NCI-H2107 treated with DMSO at 0.1 percent for 48 hours (cell line): ENCODE results near the gene TRERF1.
"Not testable (repeated sequence)": the region's sequence is repeated elsewhere in the genome, so short reads cannot be mapped to it uniquely, and the experiment has no call there.

Experiments
- DNase-seq: peaks from one replicate; lab custom pipeline; 2025; ENCODE audit not compliant: unreplicated experiment; lab: John Stamatoyannopoulos, UW

Gene TRERF1, protein sequence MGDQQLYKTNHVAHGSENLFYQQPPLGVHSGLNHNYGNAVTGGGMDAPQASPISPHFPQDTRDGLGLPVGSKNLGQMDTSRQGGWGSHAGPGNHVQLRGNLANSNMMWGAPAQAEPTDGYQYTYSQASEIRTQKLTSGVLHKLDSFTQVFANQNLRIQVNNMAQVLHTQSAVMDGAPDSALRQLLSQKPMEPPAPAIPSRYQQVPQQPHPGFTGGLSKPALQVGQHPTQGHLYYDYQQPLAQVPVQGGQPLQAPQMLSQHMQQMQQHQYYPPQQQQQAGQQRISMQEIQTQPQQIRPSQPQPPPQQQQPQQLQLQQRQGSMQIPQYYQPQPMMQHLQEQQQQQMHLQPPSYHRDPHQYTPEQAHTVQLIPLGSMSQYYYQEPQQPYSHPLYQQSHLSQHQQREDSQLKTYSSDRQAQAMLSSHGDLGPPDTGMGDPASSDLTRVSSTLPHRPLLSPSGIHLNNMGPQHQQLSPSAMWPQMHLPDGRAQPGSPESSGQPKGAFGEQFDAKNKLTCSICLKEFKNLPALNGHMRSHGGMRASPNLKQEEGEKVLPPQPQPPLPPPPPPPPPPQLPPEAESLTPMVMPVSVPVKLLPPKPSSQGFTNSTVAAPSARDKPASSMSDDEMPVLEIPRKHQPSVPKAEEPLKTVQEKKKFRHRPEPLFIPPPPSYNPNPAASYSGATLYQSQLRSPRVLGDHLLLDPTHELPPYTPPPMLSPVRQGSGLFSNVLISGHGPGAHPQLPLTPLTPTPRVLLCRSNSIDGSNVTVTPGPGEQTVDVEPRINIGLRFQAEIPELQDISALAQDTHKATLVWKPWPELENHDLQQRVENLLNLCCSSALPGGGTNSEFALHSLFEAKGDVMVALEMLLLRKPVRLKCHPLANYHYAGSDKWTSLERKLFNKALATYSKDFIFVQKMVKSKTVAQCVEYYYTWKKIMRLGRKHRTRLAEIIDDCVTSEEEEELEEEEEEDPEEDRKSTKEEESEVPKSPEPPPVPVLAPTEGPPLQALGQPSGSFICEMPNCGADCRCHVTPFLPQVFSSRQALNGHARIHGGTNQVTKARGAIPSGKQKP (N-terminal part only)

DNA sequence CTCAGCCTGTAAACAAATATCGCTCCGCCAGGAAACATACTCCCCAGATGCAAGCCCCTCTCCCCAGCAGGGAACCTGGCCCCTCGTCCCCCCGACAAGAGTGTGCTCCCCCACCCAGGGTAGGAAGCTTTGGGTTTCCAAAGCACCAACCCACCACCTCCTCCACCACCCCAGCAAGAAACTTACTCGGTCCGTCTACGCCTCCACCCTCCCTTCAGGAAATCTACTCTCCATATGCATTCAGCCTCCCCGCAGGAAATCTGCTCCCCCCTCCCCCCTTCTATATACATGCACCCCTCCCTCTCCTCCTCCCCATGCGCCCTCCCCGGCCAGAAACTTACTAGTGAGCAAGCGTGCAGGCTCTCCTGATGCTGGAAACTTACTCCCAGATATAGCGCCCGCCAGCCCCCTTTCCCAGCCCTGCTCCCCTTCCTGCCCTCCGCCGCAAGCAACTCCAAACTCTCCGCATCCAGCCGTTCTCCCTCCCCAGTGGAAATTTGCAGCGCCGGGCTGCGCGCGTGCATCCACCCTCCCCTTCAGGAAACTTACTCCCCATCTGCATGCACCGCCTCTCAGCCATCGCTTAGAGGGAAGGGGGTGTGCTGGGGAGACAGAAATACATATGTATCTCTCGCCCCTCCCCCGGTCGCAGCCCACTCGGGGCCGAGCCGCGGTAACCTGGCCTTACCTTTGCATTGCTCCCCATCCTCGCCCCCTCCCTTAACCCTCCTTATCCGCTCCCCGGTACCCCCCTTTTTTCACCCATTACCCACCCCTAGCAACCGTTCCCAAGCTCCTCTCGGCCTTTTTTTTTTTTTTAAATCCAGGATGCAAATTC, at the start of gene TRERF1:
Gene TRERF1, minus strand, starts transcription at position 594 of the 838 bp plus-strand sequence. CDS start 182,336 bp downstream, outside the sequence.
- DNase-seq: peak; percentile 54

DNA sequence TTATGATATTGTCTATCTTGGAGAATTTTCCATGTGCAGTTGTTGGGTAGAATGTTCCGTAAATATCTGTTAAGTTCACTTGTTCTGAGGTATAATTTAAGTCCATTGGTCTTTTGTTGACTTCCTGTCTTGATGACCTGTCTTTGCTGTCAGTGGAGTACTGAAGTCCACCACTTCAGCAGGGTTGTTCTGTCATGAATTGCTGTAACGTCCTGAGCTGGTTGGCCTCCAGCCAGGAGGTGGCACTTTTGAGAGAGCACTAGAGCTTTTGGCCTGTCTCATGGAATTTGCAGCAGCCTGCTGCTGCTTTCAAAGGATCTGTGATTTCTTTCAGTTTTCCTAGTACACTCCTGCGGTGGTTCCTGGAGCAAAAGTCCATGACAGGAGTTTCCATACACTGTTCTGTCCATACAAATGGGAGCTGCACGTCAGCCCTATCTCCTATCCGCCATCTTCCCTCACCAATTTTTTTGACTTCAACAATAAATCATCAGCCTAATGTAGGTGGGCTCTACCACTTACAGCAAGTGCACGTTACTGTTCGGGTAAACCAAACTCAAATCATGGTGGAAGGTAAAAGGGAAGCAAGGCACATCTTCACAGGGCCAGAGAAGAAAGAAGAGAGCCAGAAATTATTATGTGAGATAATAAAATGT, 46.9 kb upstream of the TRERF1 start:
- no peak for DNase-seq

DNA sequence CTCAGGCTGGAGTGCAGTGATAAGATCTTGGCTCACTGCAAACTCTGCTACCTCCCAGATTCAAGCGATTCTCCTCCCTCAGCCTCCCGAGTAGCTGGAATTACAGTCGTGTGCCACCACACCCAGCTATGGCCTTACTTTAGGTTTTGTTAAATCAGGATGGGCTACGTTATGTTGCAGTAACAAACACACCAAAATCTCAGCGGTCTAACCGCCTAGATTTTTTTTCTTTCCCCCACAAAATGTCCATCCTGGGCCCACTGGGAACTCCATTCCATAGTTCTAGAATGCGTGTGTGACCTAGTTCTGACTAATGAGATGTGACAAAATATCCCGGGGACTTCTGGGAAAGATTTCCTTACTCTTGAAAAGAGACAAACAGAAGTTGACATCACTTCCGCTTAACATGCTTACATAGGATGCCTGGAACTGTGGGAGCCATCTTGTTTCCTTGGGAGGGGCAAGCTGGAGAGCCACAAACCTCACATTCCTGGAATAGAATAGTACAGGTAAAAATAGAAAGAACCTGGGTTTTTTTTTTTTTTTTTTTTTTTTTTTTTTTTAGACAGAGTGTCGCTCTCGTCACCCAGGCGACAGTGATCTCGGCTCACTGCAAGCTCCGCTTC, 42.3 kb upstream of the TRERF1 start:
- DNase-seq: no peak

DNA sequence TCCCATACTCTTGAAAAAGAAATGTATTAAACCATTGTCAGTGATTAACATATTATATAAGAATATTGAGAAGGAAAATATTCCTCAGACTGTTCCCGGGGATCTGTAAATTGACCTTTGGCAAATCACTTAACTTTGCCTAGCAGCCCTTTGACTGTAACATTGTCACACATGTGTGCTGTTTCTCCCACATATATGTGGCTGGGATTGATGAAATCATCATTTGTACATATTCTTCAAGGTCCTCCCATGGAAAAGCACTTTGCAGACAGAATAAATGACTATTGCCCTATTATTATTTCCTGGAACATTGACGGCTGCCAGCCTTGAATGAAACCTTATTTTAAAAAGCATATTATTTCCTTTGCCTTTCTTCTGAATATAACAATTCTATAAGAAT, 36.4 kb upstream of the TRERF1 start:
- DNase-seq: no peak

DNA sequence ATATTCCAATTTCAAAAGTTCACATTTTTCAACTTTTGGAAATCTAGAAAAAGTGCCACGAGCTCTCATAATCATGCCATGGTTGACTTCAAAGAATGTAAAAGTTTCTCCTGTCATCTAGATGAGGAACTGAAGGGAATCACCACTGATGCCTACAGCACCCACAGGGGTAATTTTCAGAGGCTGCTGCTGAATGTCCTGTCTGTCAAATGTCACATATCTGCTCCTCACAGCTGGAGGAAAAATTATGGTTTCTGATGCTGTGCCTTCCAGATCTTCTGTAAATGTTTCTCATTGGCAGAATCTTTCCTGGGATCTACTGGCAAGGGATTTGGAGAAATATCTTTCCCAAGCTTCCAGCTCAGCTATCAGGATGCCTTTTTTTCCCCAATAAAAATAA, 32.5 kb upstream of the TRERF1 start:
- no peak for DNase-seq

DNA sequence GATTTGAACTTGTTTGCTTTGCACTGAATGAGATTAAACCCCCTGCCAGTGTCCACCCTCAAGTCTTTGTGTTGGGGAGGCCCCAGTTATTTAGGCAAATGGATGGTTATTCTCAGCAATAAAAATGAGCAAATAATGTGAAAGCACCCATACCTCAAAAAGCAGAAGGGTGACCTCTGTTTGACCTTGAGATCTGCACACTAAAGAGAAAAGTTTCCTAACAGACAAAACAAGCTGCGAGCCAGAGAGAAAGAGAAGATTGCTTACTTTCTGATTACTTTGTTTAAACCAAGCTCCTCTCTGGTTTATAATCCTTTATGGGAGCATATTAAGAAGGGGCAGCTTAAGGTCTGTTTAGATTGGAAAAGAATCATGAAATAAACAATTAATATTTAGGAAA, 30.4 kb upstream of the TRERF1 start:
- DNase-seq: no peak

DNA sequence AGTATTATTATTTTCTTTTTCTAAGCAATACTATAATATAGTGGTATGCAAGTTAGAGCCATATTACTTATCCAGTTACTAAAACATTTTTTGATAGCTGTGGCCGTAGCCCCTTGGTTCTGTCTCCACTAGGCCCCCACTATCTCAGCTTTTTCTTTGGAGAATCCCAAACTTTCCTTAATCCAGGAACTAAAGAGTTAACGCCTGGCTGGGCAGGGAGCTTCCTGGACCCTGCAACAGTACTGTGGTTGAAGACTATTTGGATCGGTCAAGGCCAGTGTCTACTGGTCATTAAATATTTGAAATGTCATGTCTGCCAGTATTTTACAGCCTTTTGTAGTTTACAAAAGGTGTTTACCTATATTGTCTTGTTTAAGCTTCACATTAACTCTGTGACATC, 20.0 kb upstream of the TRERF1 start:
- DNase-seq: no peak

DNA sequence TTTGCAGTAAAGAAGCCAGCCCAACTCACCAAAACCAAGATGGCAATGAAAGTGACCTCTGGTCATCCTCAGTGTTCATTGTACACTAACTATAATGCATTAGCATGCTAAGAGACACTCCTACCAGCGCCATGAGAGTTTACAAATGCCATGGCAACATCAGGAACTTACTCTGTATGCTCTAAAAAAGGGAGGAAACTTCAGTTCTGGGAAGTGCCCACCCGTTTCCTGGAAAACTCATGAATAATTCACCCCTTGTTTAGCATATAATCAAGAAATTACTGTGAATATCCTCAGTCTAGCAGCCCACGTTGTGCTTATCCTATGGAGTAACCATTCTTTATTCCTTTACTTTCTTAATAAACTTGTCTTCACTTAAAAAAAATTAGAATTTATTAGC, 19.4 kb upstream of the TRERF1 start:
- no peak for DNase-seq

DNA sequence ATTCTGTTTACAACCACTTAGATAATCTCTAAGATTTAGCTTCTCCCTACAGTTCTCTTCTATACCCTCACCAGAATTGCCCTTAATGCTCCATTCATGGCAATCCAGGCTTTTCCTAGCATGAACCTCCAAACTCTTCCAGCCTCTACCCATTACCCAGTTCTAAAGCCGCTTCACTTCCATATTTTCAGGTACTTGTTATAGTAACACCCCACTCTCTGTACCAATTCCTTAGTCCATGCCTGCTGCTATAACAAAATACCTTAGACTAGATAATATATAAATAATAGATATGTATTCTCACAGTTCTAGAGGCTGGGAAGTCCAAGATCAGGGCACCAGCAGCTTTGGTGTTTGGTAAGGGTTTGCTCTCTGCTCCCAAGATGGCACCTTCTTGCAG, 16.5 kb upstream of the TRERF1 start:
- DNase-seq: no peak

DNA sequence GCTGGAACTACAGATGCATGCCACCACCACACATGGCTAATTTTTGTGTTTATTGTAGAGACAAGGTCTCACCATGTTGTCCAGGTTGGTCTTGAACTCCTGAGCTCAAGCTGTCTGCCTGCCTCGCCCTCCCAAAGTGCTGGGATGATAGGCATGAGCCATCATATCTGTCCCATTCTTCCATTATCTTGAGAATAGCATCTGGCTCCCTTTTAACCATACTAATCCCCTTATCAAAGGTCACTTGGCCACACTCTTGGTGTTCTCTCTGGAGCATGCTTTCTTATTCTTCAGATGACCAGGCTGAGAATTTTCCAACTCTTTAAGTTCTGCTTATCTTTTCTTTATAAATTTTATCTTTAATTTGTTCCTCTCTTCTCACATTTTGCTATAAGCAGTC, 15.9 kb upstream of the TRERF1 start:
- DNase-seq: no peak

DNA sequence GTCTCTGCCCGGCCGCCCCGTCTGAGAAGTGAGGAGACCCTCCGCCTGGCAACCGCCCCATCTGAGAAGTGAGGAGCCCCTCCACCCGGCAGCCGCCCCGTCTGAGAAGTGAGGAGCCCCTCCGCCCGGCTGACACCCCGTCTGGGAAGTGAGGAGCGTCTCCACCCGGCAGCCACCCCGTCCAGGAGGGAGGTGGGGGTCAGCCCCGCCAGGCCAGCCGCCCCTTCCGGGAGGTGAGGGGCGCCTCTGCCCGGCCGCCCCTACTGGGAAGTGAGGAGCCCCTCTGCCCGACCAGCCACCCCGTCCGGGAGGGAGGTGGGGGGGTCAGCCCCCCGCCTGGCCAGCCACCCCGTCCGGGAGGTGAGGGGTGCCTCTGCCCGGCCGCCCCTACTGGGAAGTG, 14.7 kb upstream of the TRERF1 start:
- not testable (repeated sequence) for DNase-seq

DNA sequence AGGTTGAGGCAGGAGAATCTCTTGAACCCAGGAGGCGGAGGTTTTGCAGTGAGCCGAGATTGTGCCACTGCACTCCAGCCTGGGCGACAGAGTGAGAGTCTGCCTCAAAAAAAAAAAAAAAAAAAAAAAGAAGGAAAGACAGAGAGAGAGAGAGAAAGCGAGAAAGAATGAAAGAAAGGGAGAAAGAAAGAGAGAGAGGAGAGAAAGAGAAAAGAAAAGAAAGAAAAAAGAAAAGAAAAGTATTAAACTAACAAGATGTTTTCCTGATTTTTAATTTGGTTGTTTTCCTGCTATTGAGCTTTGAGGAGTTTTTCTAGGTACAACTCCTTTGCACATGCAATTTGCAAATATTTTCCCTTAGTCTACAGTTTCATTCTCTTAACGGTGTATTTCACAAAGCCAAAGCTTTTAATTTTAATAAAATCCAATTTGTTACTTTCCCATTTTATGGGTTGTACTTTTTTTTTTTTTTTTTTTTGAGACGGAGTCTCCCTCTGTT, 10.8 kb upstream of the TRERF1 start:
- no peak for DNase-seq

DNA sequence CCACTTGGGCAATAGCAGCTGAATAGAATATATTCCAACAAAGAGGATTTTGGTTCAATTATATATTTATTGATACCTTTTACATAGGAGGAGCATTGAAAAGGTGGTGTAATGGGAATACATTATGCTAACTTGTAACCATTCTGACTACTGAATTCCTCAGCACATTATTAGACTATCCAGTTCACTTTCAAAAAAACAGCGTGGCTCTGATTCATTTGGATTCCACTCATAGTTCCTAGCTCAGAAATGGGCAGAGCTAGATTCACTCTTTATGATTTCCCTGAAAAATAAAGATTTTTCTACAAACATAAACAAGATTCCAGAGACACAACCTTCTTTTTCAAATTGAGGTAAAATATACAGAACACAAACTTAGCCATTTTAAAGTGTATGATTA, 9.2 kb upstream of the TRERF1 start:
- no peak for DNase-seq

DNA sequence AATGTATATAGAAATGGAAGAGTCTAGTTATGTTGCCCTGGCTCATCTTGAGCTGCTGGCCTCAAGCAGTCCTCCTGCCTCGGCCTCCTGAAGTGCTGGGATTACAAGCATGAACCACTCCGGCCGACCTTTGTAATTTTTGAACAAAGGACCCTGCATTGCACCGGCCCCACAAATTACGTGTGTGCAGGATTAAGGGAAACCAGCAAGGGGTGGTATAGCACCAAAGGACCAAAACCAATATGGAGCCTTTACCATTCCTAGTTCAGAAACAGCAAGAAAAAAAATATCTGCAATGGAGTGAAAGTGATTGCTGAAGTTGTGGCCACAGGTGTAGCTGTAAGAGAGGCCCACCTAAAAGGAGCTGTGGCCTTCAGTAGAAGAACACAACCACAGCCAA, 8.2 kb upstream of the TRERF1 start:
- no peak for DNase-seq

DNA sequence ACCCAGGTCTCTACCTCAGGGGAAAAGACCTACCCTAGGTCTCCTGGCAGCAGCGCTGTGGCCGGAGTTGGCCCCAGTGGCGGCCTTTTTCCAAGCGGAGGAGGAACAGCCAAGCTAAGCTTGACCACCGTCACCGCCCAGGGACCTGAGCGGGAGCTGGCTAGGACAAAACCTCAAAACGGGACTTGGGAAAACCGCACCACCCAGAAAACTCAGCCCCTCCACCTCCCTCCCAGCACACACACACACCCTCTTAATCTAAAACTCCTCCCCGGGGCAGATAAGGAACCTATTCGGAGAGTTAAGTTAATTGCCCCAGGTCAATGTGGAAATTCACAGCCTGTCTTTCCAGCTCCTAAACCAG, 2.7 kb upstream of the TRERF1 start:
- no peak for DNase-seq

DNA sequence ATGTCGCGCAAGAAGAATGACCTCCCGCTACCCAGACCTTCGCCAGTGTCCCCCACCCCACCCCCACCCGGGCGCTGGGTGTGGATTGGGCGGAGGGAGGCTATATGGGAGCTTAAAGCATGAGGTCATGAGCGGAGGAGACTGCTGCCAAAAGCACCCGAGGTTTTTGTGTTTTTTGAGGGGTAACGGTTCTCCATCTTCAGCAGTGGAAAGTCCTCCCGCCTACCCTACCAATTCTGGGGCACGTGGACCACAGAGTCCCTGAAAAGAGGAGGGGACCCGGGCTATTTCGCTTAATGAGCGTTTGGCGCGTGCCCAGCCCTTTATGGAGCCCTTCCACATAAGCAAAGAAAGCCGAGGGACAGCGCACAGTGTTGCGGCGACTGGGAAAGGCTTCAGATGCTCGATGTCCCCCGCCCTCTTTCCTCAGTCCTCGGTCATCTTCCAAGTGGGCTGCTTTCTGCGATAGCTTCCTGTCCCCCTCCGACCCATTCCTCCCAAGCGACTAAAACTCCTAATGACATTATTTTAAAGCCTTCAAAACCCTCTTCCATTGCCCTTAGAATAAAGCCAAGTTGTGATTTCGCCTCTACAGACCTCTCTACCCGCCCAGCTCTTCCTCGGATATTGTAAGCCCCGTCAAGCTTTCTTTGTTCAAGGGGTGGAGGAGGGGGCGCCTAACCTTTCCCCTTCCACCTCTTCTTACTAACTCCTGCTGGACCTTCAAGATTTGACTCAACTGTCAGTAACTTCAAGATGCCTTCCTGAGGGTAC, 2.1 kb upstream of the TRERF1 start:
- DNase-seq: no peak

DNA sequence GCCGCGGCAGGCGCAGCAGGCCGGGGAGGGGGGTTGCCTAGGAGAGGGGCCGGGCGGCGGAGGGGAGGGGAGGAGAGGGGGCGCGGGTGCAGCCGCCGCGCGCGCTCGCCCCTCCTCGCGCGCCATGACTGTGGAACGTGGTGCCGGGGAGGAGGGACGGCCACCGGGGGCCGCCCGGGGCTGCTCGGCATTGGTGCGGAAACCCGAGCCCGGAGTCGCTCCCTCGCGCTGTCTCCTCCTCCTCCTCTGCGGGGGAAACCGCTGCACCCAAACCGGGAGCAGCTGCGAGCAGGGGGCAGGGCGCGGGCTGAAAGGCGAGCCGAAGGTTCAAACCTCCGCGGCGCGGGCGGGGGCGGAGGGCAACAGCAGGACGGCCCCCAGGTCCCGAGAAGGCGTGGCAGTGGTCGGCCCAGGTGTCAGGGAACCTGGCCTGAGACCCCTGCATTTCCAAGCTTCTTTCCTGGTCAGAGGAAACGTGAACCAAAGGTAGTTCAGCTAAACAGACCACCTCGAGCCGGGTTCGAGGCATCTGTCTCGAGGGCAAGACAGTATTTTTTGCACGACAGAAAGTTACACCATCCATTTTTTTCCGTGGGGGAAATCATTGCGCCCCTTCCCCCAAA, 1.4 kb upstream of the TRERF1 start:
- DNase-seq: peak; percentile 64

DNA sequence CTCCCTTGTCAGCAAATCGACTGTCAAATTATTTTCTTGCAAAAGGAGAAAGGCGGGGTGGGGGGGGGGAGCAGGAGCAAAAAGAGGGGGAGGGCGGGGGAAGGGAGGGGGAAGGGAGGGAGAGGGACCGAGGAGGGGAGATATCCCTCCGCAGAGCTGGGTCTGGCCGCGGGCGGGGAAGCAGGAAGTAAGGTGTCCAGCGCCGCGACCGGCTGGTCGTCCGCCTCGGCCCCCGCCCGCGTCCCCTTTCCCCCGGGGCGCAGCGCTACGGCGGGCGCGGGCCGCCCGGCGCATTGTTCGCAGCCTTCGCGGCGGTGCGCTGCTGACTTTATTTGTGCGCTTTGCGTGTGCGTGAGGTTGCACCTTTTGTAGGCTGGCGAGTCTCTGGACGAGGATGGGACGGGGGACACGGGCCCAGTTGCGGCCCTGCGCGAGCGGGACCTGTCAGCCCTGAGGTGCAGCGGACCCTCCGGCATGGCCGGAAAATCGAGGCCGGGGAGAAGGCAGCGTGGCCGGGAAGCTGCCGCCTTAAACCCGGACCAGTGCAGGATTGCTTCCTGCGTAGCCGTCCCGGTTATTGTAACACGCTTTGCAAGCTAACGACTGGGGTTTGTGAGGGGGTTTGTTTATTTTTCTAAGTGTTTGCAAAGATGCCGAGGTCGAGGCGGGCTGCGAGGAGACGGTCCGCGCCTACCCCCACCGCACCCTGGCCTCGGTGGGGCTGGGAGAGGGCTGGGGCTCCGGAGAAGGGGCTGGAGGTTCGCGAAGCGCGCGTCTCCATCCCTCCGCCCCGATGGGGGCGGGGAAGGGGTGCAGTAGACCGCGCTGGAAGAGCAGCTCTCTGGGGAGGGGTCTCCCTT, 675 bp upstream of the TRERF1 start:
- no peak for DNase-seq
